K562 (cell line): ENCODE data around the gene MRNIP. TPM values are rescaled to one million over a fixed set of nuclear protein-coding genes. Genes with fewer than 3 reads are reported as not detected.

Experiments
- ATAC-seq: fragments of 200-7000 bp; cut with Tn5 transposase; 3 replicates; pipeline ENCODE4 v1.9.1; 2020; ENCODE audit warnings: moderate library complexity
- BruUV-seq: library from RNA; stranded (reverse); fragments of 400-500 nt; replicated peaks from 2 replicates; lab custom pipeline; 2021; lab: Mats Ljungman, UMichigan
- CTCF ChIA-PET: fragments of 300-600 bp; formaldehyde crosslinking; extraction: SDS; loops from one replicate; lab custom pipeline; 2021; ENCODE audit warnings: low intra/inter-chr PET ratio; lab: Yijun Ruan, JAX
- POLR2A ChIA-PET: fragments of 300-600, 350-650 bp; sonication (Branson Sonifier 250); formaldehyde crosslinking; extraction: SDS; loops from one replicate; lab custom pipeline; 2021; ENCODE audit warnings: antibody characterized with exemption, inconsistent platforms; lab: Yijun Ruan, JAX
- DNase-seq, 4 experiments: peaks; one replicate each; pipeline versions ENCODE4 v3.0.0 to v3.0.0-alpha.2; 2011 to 2018; ENCODE audit warnings: low spot score in 3 of 4, mixed read lengths in 3 of 4; ENCODE audit errors: extremely low read depth in 1 of 4
- FAIRE-seq: peaks from 2 replicates; lab custom pipeline; 2011; peaks lifted over from hg19 to GRCh38; lab: Jason Lieb, UNC
- H2AFZ ChIP-seq: 2 replicates; pipeline ENCODE4 v1.6.0; 2011; ENCODE audit warnings: low read depth, low read length, control low read depth, inconsistent platforms
- H3K27ac ChIP-seq: fragments of 200-600 bp; 3 replicates; pipeline ENCODE4 v1.8.0; 2011; ENCODE audit warnings: low read depth, mild to moderate bottlenecking, control low read depth, inconsistent platforms, low read length, moderate library complexity, mixed read lengths; ENCODE audit errors: extremely low read depth
- H3K27me3 ChIP-seq, 2 experiments: fragments of 300-600 bp in 1 of 2; 2 replicates in 1 of 2; 3 replicates in 1 of 2; pipeline versions ENCODE4 v1.6.0 to v1.8.0; 2011; ENCODE audit warnings: inconsistent platforms in 2 of 2, low read length in 2 of 2, mild to moderate bottlenecking in 1 of 2, mixed read lengths in 1 of 2, moderate library complexity in 1 of 2; ENCODE audit not compliant: control insufficient read depth in 2 of 2, insufficient read depth in 2 of 2
- H3K36me3 ChIP-seq: fragments of 300-600 bp; 3 replicates; pipeline ENCODE4 v1.8.0; 2011; ENCODE audit warnings: mild to moderate bottlenecking, low read length, inconsistent platforms; ENCODE audit not compliant: control insufficient read depth, insufficient read depth
- H3K4me1 ChIP-seq, 2 experiments: fragments of 200-600 bp in 1 of 2; replicated peaks in 1 of 2; 2 replicates in 1 of 2; 3 replicates in 1 of 2; pipeline versions ENCODE4 v1.5.1 to v1.8.0; 2011; ENCODE audit warnings: inconsistent platforms in 2 of 2, low read length in 2 of 2, mild to moderate bottlenecking in 1 of 2, mixed read lengths in 1 of 2, moderate library complexity in 1 of 2; ENCODE audit not compliant: control insufficient read depth in 2 of 2, insufficient read depth in 2 of 2
- H3K4me2 ChIP-seq: 2 replicates; pipeline ENCODE4 v1.6.1; 2011; ENCODE audit warnings: low read length, control low read depth, inconsistent platforms, mixed read lengths; ENCODE audit not compliant: insufficient read depth
- H3K4me3 ChIP-seq: fragments of 200-600 bp; sonication (generic), shearing (Covaris generic); 2 replicates; pipeline ENCODE4 v1.5.1; 2016; ENCODE audit warnings: control low read depth, inconsistent platforms
- H3K79me2 ChIP-seq: fragments of 200-600 bp; 3 replicates; pipeline ENCODE4 v1.8.0; 2011; ENCODE audit warnings: low read length, inconsistent platforms; ENCODE audit not compliant: control insufficient read depth, insufficient read depth
- H3K9ac ChIP-seq, 2 experiments: 2 replicates each; pipeline versions ENCODE4 v1.6.0 to v1.6.1; 2011; ENCODE audit warnings: low read depth in 2 of 2, low read length in 2 of 2, control low read depth in 1 of 2, inconsistent platforms in 1 of 2, mild to moderate bottlenecking in 1 of 2, mixed read lengths in 1 of 2; ENCODE audit not compliant: insufficient read depth in 1 of 2
- H3K9me1 ChIP-seq: one replicate; pipeline ENCODE4 v1.6.0; 2011; ENCODE audit warnings: inconsistent platforms, mild to moderate bottlenecking, low read length, moderate library complexity; ENCODE audit not compliant: control insufficient read depth, insufficient read depth
- H3K9me3 ChIP-seq: replicated peaks from 2 replicates; pipeline ENCODE4 v1.5.1; 2011; ENCODE audit warnings: low read depth, low read length, inconsistent platforms; ENCODE audit not compliant: control insufficient read depth, insufficient read depth
- H4K20me1 ChIP-seq: replicated peaks from 2 replicates; pipeline ENCODE4 v1.6.1; 2011; ENCODE audit warnings: low read length, inconsistent platforms, mixed read lengths; ENCODE audit not compliant: control insufficient read depth, insufficient read depth
- CSDE1 ChIP-seq, 2 experiments: fragments of 450-650 bp; IDR thresholded peaks; 2 replicates each; pipeline ENCODE4 v1.6.1; 2016; ENCODE audit warnings: mild to moderate bottlenecking in 1 of 2
- POLR2AphosphoS5 ChIP-seq: IDR thresholded peaks from 2 replicates; pipeline ENCODE4 v1.6.1; 2011; ENCODE audit warnings: mild to moderate bottlenecking, low read depth, low read length, moderate library complexity; ENCODE audit not compliant: control insufficient read depth, insufficient read depth
- POLR2G ChIP-seq: fragments of 200-400 bp; formaldehyde crosslinking; IDR thresholded peaks from 2 replicates; pipeline ENCODE4 v1.6.1; 2017; ENCODE audit warnings: low read depth, mild to moderate bottlenecking, antibody characterized with exemption, low read length, moderate library complexity
- PURB ChIP-seq: sonication (generic); formaldehyde crosslinking; IDR thresholded peaks from 2 replicates; pipeline ENCODE4 v1.9.0; 2021; ENCODE audit warnings: low read depth, mild to moderate bottlenecking, missing genetic modification reagents
- ZNF282 ChIP-seq: sonication (generic); formaldehyde crosslinking; IDR thresholded peaks from 2 replicates; pipeline ENCODE4 v1.8.1; 2023; ENCODE audit warnings: missing genetic modification reagents
- WGBS: fragments of 100-300 bp; shearing (Covaris generic); methylation state at CpG from one replicate; pipeline ENCODE4 v1.1.6; 2016; ENCODE audit warnings: low coverage, mixed read lengths; ENCODE audit not compliant: insufficient coverage; ENCODE audit errors: missing lambda C conversion rate; 5-methylcytosine and 5-hydroxymethylcytosine counted together
- in situ Hi-C: fragments of 300-500 bp; cut with MboI; formaldehyde crosslinking; loops from 4 replicates; pipeline ENCODE4 v1.15.0; 2018; ENCODE audit warnings: inconsistent platforms, mixed read lengths
- intact Hi-C: fragments of 100-400 bp; cut with micrococcal nuclease; formaldehyde crosslinking; loops from 2 replicates; pipeline ENCODE4 v1.14.2; 2022
- polyA plus RNA-seq, 8 experiments: library from polyadenylated mRNA; depleted of rRNA in 4 of 8; stranded (reverse) in 5 of 8; unstranded in 3 of 8; fragments of >200 nt; fragmentation: Nextera tagmentation in 2 of 8; fragmentation: Illumina TruSeq in 1 of 8; extraction: Ambion mirVana in 2 of 8; extraction: Trizol in 1 of 8; gene quantifications; 2 replicates each; pipeline versions ENCODE4 v1.2.1 to v1.2.3, GENCODE V29; 2011 to 2014; ENCODE audit warnings: inconsistent platforms in 1 of 8, missing spikeins in 1 of 8
- total RNA-seq, 7 experiments: library from RNA; depleted of rRNA in 6 of 7; stranded (reverse); fragments of >200 nt in 6 of 7; fragmentation: Illumina TruSeq in 2 of 7; extraction: Trizol in 2 of 7; gene quantifications; 2 replicates each; pipeline versions ENCODE4 v1.2.1 to v1.2.3, GENCODE V29; 2011 to 2021; ENCODE audit warnings: low replicate concordance in 1 of 7
- TF ChIP-seq, protein P1 (sequence below): fragments of 450-650 bp; IDR thresholded peaks from 2 replicates; pipeline ENCODE4 v1.6.1; 2018; ENCODE audit warnings: mild to moderate bottlenecking, low read depth; ENCODE audit not compliant: partially characterized antibody

Gene MRNIP
- total and polyA plus RNA-seq, 9 of the 15 experiments (the other 6 are each of a cell fraction or from before 2014, with no cell fraction given), result 3.6 to 39.0 (median 16.8) TPM

DNA sequence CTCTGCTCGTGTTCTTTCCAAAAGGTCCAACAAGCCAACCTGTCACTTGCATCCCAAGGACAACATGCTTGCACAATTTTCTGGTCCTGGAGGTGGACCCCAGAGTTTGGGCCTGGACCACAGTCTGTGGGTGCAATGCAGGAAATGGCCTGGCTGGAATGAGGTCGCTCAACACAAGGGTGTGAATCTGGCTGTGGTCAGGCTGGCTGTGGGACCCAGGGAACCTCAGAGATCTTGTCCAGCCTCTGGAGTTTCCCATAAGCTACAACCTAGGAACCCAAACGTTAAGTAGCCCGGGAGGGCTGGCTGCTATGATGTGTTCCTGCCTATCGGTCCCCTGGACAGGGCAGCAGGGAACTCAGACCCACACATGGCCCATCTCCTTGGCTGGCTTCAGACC lies 33.6 kb upstream of the MRNIP start (continued):
- TF ChIP-seq ZNF282 (CRISPR knock-in tag) (no peak), CSDE1 (IDR thresholded peaks at IDR 0.05) (no peak), POLR2AphosphoS5 (no peak)
- TF ChIP-seq, protein P1, sequence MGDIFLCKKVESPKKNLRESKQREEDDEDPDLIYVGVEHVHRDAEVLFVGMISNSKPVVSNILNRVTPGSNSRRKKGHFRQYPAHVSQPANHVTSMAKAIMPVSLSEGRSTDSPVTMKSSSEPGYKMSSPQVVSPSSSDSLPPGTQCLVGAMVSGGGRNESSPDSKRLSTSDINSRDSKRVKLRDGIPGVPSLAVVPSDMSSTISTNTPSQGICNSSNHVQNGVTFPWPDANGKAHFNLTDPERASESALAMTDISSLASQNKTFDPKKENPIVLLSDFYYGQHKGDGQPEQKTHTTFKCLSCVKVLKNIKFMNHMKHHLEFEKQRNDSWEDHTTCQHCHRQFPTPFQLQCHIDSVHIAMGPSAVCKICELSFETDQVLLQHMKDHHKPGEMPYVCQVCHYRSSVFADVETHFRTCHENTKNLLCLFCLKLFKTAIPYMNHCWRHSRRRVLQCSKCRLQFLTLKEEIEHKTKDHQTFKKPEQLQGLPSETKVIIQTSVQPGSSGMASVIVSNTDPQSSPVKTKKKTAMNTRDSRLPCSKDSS, result no peak
- TF ChIP-seq, all 486 proteins: peak for 2

DNA sequence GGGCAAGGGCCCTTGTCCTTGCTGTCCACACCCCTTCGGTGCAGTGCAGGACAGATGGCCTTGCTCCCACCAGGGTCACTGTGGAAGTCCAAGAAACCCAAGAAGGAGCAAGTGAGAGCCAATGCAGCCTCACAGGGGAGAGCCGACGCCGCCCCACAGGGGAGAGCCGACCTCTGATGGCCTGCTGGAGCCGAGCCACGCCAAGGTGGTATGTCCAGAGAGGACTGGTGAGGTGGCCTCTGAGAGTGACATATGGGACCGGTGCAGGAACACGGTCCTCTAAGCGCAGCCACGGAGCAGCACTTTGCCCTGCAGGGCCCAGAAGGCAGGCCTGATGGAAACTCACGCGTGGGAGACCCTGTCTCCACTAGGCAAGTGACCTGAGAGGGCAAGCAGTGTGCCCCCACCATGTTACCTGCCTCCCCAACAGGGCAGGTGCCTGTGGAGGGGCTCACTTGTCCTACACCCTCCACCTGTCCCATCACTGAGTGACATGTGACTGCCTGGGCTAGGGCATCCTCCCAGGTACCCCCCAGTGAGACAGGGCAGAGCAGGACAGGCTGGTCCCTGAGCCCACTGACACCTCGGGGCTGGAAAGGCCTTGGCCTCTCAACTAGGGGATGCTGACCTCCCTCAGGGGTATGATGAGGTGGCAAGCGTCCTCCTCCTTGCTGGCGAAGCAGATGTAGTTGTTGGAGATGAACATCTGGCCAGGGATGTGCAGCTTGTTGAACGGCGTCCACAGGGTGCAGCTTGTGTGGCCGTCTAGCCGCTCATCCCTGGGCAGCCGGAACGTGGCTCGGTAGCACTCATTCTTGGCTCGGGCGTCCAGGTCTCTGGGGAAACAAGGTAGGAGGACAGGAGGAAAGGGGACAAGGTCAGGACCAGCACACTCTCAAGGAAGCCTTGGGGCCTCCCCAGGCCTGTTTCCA lies 32.4 kb upstream of the MRNIP start:
- CTCF ChIA-PET, result no interaction called here
- H3K4me2 ChIP-seq, result no peak overlapping the region
- H3K9me1 ChIP-seq, result peaks cover 3% of the 10 kb centered on the region
- no peaks in the 10 kb centered on the region for H3K79me2 ChIP-seq
- H3K4me1 ChIP-seq, result no peaks in the 10 kb centered on the region
- no peaks in the 10 kb centered on the region for H3K9me3 ChIP-seq
- no TSS peak for BruUV-seq
- POLR2A ChIA-PET, result interaction anchor here (1.0 kb wide), 1 partner anchor 270 kb away, joined by 3 read pairs; no protein-coding TSS in a partner anchor
- DNase-seq, result no peak
- in situ Hi-C loops (no loop called here), intact Hi-C loops (no loop called here)
- no peaks in the 10 kb centered on the region for H3K27me3 ChIP-seq
- no peak for FAIRE-seq
- TF ChIP-seq PURB (CRISPR knock-in tag) (no peak), POLR2G (peak; percentile 40; the same call in 1 of the 2 replicates)
- 0 out of 2 replicates have a peak, but pooled peaks cover 5% of the 10 kb centered on the region for H4K20me1 ChIP-seq
- peaks cover 95% of the 10 kb centered on the region; the same call in 2 of the 3 replicates for H3K36me3 ChIP-seq
- H3K4me3 ChIP-seq, result no peak overlapping the region
- H2AFZ ChIP-seq, result no peak overlapping the region
- H3K27ac ChIP-seq, result no peak overlapping the region
- no peak overlapping the region for H3K9ac ChIP-seq
- ATAC-seq, result no peak
- 93% methylated on average over 20 of the region's 25 CpGs for WGBS
